ENCODE measurements around the gene FOXJ3. TPM values are rescaled to one million over a fixed set of nuclear protein-coding genes. Genes with fewer than 3 reads are reported as not detected.

The FOXJ3 gene
- total and polyA plus RNA-seq, 2 of the 4 experiments (the other 2 are of a cell fraction) = 16.7 to 30.5 TPM

DNA sequence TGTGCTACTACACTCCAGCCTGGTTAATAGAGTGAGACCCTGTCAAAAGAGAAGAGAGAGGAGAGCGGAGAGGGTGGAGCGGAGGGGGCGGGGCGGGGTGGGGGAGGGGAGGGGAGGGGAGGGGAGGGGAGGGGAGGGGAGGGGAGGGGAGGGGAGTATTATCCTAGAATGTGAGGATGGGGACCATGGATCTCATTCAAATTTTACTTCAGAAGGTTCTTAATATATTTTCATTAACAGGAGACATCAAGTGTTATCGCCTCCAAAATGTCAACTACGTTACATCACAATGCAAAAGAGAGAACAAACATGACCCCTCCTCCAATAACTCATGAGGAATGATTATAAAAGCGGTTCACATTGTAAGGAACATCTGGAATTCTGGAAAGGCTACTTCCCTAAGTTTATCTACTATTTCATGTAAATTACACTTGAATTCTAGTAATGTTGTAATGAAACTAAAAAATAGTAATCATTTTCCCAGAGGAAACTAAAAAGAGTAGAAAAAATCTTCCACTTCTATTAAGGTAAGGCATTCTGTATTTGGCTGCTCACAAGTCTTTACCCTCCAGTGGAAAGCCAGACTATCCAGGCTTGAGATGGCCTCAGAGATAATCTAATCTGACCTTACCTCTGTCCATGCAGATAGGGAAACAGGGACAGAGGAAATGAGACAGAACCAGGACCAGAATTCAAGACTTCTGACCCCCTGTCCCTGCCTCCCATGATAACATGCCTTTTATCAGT is 151.7 kb downstream of the FOXJ3 start (continued):
- TF ChIP-seq RAD21 (IDR thresholded peaks at IDR 0.05; ENCODE audit: low read length) = no peak

DNA sequence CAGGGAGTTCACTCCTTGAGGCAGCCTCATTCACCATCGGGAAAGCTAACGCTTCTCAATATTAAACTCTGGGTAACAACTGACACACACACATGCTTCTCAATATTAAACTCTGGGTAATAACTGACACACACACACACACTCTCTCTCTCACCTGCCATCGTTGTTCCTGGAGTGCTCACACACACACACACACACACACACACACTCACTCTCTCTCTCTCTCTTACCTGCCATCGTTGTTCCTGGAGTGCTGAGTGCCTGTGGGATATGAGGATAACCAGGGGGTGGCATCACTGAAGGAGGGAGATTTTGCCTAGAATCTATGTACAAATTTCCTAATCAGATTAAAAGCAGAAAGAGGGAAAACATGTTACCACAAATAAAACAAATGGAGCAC is 153.3 kb downstream of the FOXJ3 start:
- Histone ChIP-seq H2AK5ac (ENCODE audit: low read depth, low read length) (no peak overlapping the region), H2BK20ac (ENCODE audit: low read depth, low read length) (no peak overlapping the region), H3K18ac (ENCODE audit: low read depth, low read length) (no peak overlapping the region), H2AK9ac (replicated peaks; ENCODE audit: low read depth, low read length, poor library complexity) (no peak overlapping the region), H3K9ac (ENCODE audit: low read depth, low read length) (no peak overlapping the region), H3K23ac (ENCODE audit: low read depth, low read length) (no peak overlapping the region), H2BK5ac (ENCODE audit: low read depth, low read length, poor library complexity, severe bottlenecking) (no peak overlapping the region), H4K91ac (ENCODE audit: insufficient read depth, low read depth, low read length) (no peak overlapping the region), H3K27me3 (ENCODE audit: control insufficient read depth, insufficient read depth, low read length) (no peaks in the 10 kb centered on the region), H3K4me1 (ENCODE audit: control insufficient read depth, insufficient read depth, low read length) (peaks cover 6% of the 10 kb centered on the region), H3K9me1 (ENCODE audit: insufficient read depth, low read length) (0 out of 2 replicates have a peak, but pooled peaks cover 2% of the 10 kb centered on the region), H4K8ac (ENCODE audit: low read depth in 2 of 2, low read length in 2 of 2) (no peak overlapping the region), H2BK15ac (ENCODE audit: low read depth, low read length) (no peak overlapping the region), H3K36me3 (ENCODE audit: control insufficient read depth, insufficient read depth, low read length) (peaks cover 19% of the 10 kb centered on the region), H4K5ac (ENCODE audit: low read depth, low read length) (no peak overlapping the region), H3K4me2 (ENCODE audit: low read depth, low read length) (no peak overlapping the region), H2BK120ac (ENCODE audit: low read depth, low read length) (no peak overlapping the region), H3K27ac (ENCODE audit: insufficient read depth, low read length) (no peak overlapping the region), H3K14ac (replicated peaks; ENCODE audit: low read depth, low read length) (no peak overlapping the region), H3K56ac (ENCODE audit: extremely low read depth, insufficient read depth, low read length) (no peak overlapping the region), H2AFZ (replicated peaks; ENCODE audit: low read length, poor library complexity) (no peak overlapping the region), H4K20me1 (ENCODE audit: insufficient read depth, low read length) (peaks cover 9% of the 10 kb centered on the region; the same call in 1 of the 2 replicates), H3K4me3 (ENCODE audit: insufficient read depth, low read depth, low read length) (no peak overlapping the region), H3K79me1 (ENCODE audit: low read depth in 1 of 2, low read length in 2 of 2) (peaks cover 0 to 13% of the 10 kb centered on the region in 2 experiments; a peak in 2 of 4 replicates), H3K9me3 (ENCODE audit: control insufficient read depth, insufficient read depth, low read length) (no peaks in the 10 kb centered on the region), H3K4ac (ENCODE audit: low read depth, low read length) (no peak overlapping the region)
- ATAC-seq (ENCODE audit: low read depth) = no peak
- intact Hi-C loops (cut with micrococcal nuclease) = no loop called here
- dilution Hi-C loops (cut with HindIII; ENCODE audit: low sequenced_read_pairs, unreplicated experiment) = no loop called here
- DNase-seq = no peak
- in situ Hi-C loops (cut with MboI; ENCODE audit: low sequenced_read_pairs) = no loop called here
- no CpG with 5 or more reads among the region's 4 CpGs for WGBS, 2 experiments (ENCODE audit: extremely low coverage in 2 of 2, insufficient read length in 1 of 2)
- TF ChIP-seq, protein P1, sequence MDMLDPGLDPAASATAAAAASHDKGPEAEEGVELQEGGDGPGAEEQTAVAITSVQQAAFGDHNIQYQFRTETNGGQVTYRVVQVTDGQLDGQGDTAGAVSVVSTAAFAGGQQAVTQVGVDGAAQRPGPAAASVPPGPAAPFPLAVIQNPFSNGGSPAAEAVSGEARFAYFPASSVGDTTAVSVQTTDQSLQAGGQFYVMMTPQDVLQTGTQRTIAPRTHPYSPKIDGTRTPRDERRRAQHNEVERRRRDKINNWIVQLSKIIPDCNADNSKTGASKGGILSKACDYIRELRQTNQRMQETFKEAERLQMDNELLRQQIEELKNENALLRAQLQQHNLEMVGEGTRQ (IDR thresholded peaks at IDR 0.05; ENCODE audit: low read depth, low read length) = no peak
- TF ChIP-seq RFX5 (IDR thresholded peaks at IDR 0.05; ENCODE audit: low read depth, low read length) = no peak
- TF ChIP-seq SMC3 (IDR thresholded peaks at IDR 0.05; ENCODE audit: low read depth, low read length) = no peak
- no peak for TF ChIP-seq ELK1 (IDR thresholded peaks at IDR 0.05; ENCODE audit: borderline replicate concordance, low read depth, low read length)
- TF ChIP-seq NFE2L2 (IDR thresholded peaks at IDR 0.05; ENCODE audit: low read depth, low read length) = no peak
- no peak for TF ChIP-seq POLR2A (IDR thresholded peaks at IDR 0.05; ENCODE audit: low read depth, low read length)
- TF ChIP-seq CHD1 (IDR thresholded peaks at IDR 0.05; ENCODE audit: low read depth, low read length) = no peak
- no peak for TF ChIP-seq BHLHE40 (IDR thresholded peaks at IDR 0.05; ENCODE audit: low read depth, low read length)
- TF ChIP-seq RCOR1 (IDR thresholded peaks at IDR 0.05; ENCODE audit: insufficient replicate concordance, low read length) = no peak
- TF ChIP-seq MXI1 (IDR thresholded peaks at IDR 0.05; ENCODE audit: borderline replicate concordance, low read depth, low read length) = no peak
- no TSS peak for BruUV-seq (replicated peaks)
- CTCF ChIA-PET = no interaction called here
- POLR2A ChIA-PET (ENCODE audit: unreplicated experiment) = no interaction called here

Measured in IMR-90 (cell line).